PFSK-1 (cell line): ENCODE results near the gene DTWD1. TPM values are rescaled to one million over a fixed set of nuclear protein-coding genes. Genes with fewer than 3 reads are reported as not detected.
A peak's percentile ranks its signal among the peaks of the same experiment; 100 is the strongest.

Experiments used
- FOXP2 ChIP-seq: optimal IDR thresholded peaks from 2 replicates; pipeline ENCODE3; 2011; ENCODE audit warnings: borderline replicate concordance, control low read depth, inconsistent platforms; ENCODE audit not compliant: insufficient read depth; ENCODE audit errors: extremely low read length, extremely low read depth
- POLR2AphosphoS5 ChIP-seq: IDR thresholded peaks from 2 replicates; pipeline ENCODE4 v1.6.1; 2012; ENCODE audit warnings: low read depth, mild to moderate bottlenecking, control low read depth, low read length, moderate library complexity
- SIN3A ChIP-seq: IDR thresholded peaks from 2 replicates; pipeline ENCODE4 v1.6.1; 2012; ENCODE audit warnings: mild to moderate bottlenecking, low read length, moderate library complexity, borderline replicate concordance; ENCODE audit not compliant: insufficient read depth
- TAF1 ChIP-seq: IDR thresholded peaks from 2 replicates; pipeline ENCODE4 v1.6.1; 2012; ENCODE audit warnings: low read length, control low read depth, borderline replicate concordance; ENCODE audit not compliant: insufficient read depth
- polyA plus RNA-seq: library from polyadenylated mRNA; unstranded; fragments of >200 nt; gene quantifications from one replicate; pipeline ENCODE4 v1.2.1, GENCODE V29; 2012; ENCODE audit warnings: low read depth, missing spikeins; ENCODE audit not compliant: insufficient read length
- TF ChIP-seq, protein P1 (sequence below), 2 experiments: IDR thresholded peaks; 2 replicates each; pipeline versions ENCODE4 v1.6.1 to v1.8.0; 2011 to 2012; ENCODE audit warnings: low read depth in 2 of 2, low read length in 2 of 2, control low read depth in 1 of 2, inconsistent platforms in 1 of 2, mild to moderate bottlenecking in 1 of 2, moderate library complexity in 1 of 2; ENCODE audit not compliant: insufficient read depth in 1 of 2

The DTWD1 gene, protein sequence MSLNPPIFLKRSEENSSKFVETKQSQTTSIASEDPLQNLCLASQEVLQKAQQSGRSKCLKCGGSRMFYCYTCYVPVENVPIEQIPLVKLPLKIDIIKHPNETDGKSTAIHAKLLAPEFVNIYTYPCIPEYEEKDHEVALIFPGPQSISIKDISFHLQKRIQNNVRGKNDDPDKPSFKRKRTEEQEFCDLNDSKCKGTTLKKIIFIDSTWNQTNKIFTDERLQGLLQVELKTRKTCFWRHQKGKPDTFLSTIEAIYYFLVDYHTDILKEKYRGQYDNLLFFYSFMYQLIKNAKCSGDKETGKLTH
- 7.4 TPM for polyA plus RNA-seq

DNA sequence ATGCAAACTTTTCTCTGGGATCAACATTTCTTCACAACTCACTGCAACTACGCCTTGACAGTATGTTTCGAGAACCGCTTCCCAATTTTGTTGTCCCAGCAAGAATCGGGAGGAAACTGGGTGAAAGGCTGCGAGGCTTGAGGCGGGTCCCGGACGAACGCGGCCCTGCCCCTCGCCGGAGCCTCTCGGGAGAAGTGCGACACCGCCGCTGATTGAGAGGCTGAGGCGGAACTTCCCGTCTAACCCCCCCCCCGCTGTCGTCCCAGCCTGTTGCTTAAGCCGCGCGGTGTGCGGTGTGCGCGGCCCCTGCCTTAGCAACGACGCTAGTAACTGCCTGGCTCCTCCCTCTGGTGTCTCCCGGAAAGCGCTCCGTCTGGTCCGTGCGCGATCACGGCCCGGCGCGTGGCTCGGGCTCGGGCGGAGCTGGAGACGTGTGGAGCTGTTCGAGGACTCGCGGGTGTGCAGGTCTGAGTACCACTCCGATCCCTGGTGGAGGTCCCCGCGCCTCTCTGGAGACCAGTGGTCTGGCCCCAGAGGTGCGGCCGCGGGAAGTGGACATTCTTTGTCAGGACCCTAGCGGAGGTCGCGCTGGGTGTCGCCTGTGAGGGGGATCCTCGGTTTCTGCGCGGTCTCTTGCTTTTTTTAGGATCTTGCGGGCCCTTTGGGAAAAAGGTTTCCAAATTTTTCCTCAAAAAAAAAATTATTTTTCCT lies at the start of gene DTWD1, which contains the start of gene FAM227B:
Gene DTWD1, plus strand, starts transcription at position 391 of the 711 bp plus-strand sequence. CDS start 4,120 bp downstream, outside the sequence.
Gene FAM227B, minus strand, starts transcription at position 161 of the 711 bp plus-strand sequence. CDS start 5,647 bp downstream, outside the sequence.
- TF ChIP-seq, protein P1, sequence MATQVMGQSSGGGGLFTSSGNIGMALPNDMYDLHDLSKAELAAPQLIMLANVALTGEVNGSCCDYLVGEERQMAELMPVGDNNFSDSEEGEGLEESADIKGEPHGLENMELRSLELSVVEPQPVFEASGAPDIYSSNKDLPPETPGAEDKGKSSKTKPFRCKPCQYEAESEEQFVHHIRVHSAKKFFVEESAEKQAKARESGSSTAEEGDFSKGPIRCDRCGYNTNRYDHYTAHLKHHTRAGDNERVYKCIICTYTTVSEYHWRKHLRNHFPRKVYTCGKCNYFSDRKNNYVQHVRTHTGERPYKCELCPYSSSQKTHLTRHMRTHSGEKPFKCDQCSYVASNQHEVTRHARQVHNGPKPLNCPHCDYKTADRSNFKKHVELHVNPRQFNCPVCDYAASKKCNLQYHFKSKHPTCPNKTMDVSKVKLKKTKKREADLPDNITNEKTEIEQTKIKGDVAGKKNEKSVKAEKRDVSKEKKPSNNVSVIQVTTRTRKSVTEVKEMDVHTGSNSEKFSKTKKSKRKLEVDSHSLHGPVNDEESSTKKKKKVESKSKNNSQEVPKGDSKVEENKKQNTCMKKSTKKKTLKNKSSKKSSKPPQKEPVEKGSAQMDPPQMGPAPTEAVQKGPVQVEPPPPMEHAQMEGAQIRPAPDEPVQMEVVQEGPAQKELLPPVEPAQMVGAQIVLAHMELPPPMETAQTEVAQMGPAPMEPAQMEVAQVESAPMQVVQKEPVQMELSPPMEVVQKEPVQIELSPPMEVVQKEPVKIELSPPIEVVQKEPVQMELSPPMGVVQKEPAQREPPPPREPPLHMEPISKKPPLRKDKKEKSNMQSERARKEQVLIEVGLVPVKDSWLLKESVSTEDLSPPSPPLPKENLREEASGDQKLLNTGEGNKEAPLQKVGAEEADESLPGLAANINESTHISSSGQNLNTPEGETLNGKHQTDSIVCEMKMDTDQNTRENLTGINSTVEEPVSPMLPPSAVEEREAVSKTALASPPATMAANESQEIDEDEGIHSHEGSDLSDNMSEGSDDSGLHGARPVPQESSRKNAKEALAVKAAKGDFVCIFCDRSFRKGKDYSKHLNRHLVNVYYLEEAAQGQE (IDR thresholded peaks at IDR 0.05; ENCODE audit: insufficient read depth in 1 of 2, low read depth in 2 of 2, low read length in 2 of 2), result peak; percentile 61 to 74
- TF ChIP-seq SIN3A (no peak), TAF1 (peak; percentile 95), POLR2AphosphoS5 (peak; percentile 91), FOXP2 (peak; percentile 97)

DNA sequence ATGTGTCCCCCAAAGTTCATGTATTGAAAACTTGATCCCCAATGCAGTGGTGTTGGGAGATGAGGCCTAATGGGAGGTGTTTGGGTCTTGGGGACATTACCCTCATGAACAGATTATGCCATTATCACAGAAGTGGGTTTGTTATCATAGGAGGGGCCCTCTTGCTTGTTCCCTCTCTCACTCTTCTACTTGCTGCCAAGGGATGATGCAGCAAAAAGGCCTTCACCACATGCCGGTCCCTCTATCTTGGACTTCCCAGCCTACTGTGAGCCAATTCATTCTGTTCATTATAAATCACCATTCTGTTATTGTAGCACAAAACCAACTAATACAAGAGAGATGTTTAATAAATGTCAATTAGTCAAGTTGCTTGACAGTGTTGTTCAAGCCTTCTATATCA lies 47.4 kb upstream of the DTWD1 start:
- no peak for TF ChIP-seq SIN3A
- TF ChIP-seq FOXP2, result no peak
- TF ChIP-seq TAF1, result no peak
- TF ChIP-seq, protein P1 (IDR thresholded peaks at IDR 0.05; ENCODE audit: insufficient read depth in 1 of 2, low read depth in 2 of 2, low read length in 2 of 2), result no peak
- no peak for TF ChIP-seq POLR2AphosphoS5

DNA sequence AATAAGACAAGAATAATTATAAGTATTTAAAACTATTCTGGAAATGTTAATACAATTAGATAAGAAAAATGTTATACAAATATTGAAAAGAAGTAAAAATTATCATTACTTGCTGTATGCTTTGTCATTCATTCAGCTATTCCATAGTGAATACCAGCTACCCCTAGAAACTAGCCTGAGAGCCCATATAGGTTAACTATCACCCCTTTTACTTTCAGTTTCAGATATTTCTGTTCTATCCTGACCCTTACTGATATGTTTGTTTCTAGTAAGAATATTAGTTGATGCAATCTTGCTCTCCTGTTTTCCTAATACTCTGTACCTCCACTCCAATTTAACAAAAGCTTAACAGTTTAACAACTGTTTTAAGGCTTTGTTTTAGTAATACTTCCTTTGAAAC lies 31.8 kb upstream of the DTWD1 start:
- TF ChIP-seq, protein P1 (IDR thresholded peaks at IDR 0.05; ENCODE audit: insufficient read depth in 1 of 2, low read depth in 2 of 2, low read length in 2 of 2), result no peak
- TF ChIP-seq FOXP2 (no peak), TAF1 (no peak), SIN3A (no peak), POLR2AphosphoS5 (no peak)

DNA sequence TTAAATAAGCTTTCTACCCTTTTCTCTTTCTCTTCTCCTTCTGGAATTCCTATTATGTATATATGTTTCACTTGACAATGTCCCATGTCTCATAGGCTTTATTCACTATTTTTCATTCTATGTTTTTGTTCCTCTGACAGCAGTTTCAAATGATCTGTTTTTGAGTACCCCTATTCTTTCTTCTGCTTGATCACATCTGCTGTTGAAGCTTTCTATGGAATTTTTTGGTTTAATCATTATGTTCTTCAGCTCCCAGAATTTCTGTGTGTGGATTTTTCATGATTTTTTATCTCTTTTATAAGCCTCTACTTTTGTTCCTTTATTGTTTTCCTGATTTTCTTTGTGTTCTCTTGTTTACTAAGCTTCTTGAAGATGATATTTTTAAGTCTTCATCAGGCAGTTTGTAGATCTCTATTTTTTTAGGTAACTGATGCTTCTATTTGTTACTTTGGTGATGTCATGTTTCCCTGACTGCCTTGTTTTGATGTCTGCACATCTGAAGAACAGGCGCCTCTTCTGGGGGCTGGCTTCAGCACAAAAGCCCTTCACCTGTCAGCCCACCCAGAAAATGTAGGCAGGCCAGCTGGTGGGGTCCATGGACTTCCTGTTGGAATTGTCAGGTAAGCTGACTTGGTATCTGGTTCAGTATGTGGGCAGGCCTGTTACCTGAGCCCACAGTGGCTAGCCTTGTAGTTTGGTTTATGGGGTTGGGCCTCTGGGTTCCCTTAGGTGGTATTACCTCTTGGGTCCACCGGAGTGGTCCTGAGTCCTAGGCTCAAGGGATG lies 16.0 kb upstream of the DTWD1 start:
- TF ChIP-seq FOXP2, result no peak

DNA sequence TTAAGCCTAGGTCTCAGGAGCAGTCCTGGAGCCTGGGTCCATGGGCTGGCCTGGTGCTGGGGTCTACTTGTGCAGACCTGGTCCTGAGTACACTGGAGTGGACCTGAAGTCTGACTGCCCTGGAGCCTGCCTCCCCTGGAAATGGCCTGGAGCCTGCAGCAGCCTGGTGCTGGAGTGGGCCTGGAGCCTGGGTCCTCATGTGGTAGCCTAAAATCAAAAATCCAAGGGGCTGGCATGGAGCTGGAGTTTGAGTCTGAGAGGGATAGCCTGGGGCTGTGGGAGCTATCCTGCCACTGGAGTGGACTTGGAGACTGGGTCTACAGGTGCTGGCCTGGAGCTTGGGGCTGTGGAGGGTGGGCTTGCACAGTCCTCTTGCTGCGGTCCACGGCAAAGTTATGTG lies 15.3 kb upstream of the DTWD1 start:
- TF ChIP-seq, protein P1 (IDR thresholded peaks at IDR 0.05; ENCODE audit: insufficient read depth in 1 of 2, low read depth in 2 of 2, low read length in 2 of 2), result no peak
- TF ChIP-seq FOXP2 (no peak), POLR2AphosphoS5 (no peak), SIN3A (no peak), TAF1 (no peak)
